Psoas muscle (tissue), 8 donors: ENCODE measurements around the gene PRR16. TPM values are rescaled to one million over a fixed set of nuclear protein-coding genes. Genes with fewer than 3 reads are reported as not detected.

Experiments
- ATAC-seq, 4 donors: fragments of 200-7000 bp; cut with Tn5 transposase; one replicate each; pipeline ENCODE4 v1.9.1; 2020; ENCODE audit warnings: moderate library complexity in 3 of 4, mild to moderate bottlenecking in 2 of 4
- DNase-seq, 2 donors: peaks; one replicate each; pipeline ENCODE4 v3.0.0-alpha.2; 2020
- H3K27ac ChIP-seq: fragments of 200-600 bp; one replicate; pipeline ENCODE4 v1.8.0; 2022
- H3K27me3 ChIP-seq, 3 donors: fragments of 200-600 bp in 1 of 3; one replicate each; pipeline versions ENCODE4 v1.6.1 to v1.8.0; 2013 to 2022; ENCODE audit warnings: low read length in 2 of 3, mild to moderate bottlenecking in 2 of 3, moderate library complexity in 1 of 3; ENCODE audit not compliant: insufficient read depth in 3 of 3
- H3K36me3 ChIP-seq, 2 donors: fragments of 200-600 bp in 1 of 2; one replicate each; pipeline versions ENCODE4 v1.6.1 to v1.8.0; 2013 to 2022; ENCODE audit warnings: low read depth in 1 of 2, mild to moderate bottlenecking in 1 of 2, moderate library complexity in 1 of 2; ENCODE audit not compliant: insufficient read depth in 1 of 2
- H3K4me1 ChIP-seq: fragments of 200-600 bp; one replicate; pipeline ENCODE4 v1.8.0; 2022
- H3K4me3 ChIP-seq: fragments of 200-600 bp; one replicate; pipeline ENCODE4 v1.8.0; 2022; ENCODE audit warnings: mild to moderate bottlenecking
- H3K9me3 ChIP-seq: fragments of 200-600 bp; one replicate; pipeline ENCODE4 v1.8.0; 2022
- CTCF ChIP-seq: fragments of 200-600 bp; IDR thresholded peaks from one replicate; pipeline ENCODE4 v1.8.0; 2022; ENCODE audit warnings: antibody characterized with exemption
- WGBS, 3 donors: extraction: QIAGEN DNeasy Blood & Tissue Kit; methylation state at CpG; one replicate each; pipeline versions ENCODE4 v1.1.6 to v1.1.7; 2013; 5-methylcytosine and 5-hydroxymethylcytosine counted together
- intact Hi-C, 2 donors: fragments of 100-400 bp; cut with DNase I; formaldehyde crosslinking; loops; one replicate each; pipeline versions ENCODE4 v1.11.0 to v1.14.2; 2022
- polyA plus RNA-seq, 3 donors: library from polyadenylated mRNA; stranded (reverse); fragments of 200-250 nt; gene quantifications; one replicate each; pipeline ENCODE4 v1.2.3, GENCODE V29; 2013
- total RNA-seq, 4 donors: library from RNA; stranded (reverse); fragmentation: NEBNext Ultra II Directional in 2 of 4; extraction: Animal tissue kit (Norgen Biotek cat#: 25700) in 2 of 4; gene quantifications; one replicate each; pipeline versions ENCODE4 v1.2.1 to v1.2.4, GENCODE V29; 2021 to 2023
- donor health status: healthy with polysubstance abuse.
- donor health status: DM: no; HTN: no; CAD: no; lungs with moderate emphysema.
- donor health status: Bipolar disorder and iron deficiency.
- donor health status: healthy.
- donor health status: DM: yes; HTN: yes; CAD: no.
- donor health status: DM: no; HTN: no; CAD: no.
- donor health status: DM: no; HTN: no; CAD: no.
- donor health status: DM: yes; HTN: yes; CAD: no.

The PRR16 gene
- total and polyA plus RNA-seq, 7 donors, result 1.3 to 12.1 (median 3.1) TPM

GRCh38 chr5:120510098-120510637 is 46.1 kb downstream of the PRR16 start:
- 54 to 68% (median 57%) methylated on average over 2 of the region's 2 CpGs for WGBS, 3 donors
- DNase-seq (no peak), ATAC-seq (no peak)
- H3K9me3 ChIP-seq, result no peaks in the 10 kb centered on the region
- H3K27ac ChIP-seq, result no peak overlapping the region
- no peaks in the 10 kb centered on the region for H3K27me3 ChIP-seq
- no peak overlapping the region for H3K4me3 ChIP-seq
- no peaks in the 10 kb centered on the region for H3K36me3 ChIP-seq
- intact Hi-C loops, result no loop called here
- H3K4me1 ChIP-seq, result no peaks in the 10 kb centered on the region
- TF ChIP-seq CTCF, result no peak

DNA sequence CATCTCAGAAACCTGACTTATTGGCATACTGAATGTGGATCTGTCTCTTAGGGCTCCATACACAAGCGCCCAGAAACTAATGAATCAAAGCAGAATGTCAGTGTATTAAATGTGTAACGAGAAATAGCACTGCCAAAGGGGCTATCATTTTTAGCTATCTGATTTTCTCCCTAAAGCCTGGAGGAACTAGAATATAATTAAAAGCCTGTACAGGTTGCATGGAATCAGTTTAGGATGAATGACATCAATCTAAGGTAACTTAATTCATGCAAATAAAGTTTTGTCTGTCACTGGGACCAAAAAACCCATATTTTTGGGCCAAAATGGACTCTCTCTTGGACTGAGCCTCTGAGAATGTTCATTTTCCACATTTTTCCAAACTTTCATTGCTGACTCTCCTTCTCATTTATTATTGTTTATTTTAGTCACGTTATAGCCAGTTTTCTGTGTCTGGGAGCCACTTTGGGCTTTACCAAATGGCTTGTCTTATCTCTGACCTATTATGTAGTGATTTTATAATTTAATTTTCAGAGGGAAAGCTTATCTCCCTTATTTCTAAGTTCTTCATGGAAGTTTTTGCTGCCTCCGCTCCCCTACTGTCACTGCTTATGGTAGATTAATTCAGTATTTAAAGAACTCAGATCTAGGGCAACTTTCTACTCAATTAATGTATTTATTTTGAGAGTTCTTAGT is 47.0 kb downstream of the PRR16 start:
- WGBS, 3 donors, result 73 to 79% (median 79%) methylated on average over 4 of the region's 4 CpGs
- TF ChIP-seq CTCF, result no peak

DNA sequence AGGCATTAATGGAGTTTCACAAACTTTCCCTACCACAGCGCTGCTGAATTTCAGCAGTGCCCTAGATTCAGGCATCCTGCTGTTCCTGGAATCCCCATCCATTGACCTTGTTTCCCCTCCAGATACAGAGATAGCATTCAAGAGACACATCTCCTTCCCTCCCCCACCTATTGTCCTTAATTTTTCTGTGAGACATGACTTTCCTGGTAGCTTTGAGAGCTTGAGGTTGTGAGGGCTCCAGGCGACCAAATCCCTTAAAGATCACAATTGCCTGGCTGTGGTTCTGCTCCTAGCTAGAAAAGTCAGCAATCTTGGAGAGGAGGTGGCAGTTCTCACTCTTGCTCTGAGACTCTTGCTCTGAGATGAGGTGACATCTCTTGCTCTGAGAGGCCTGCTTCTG is 48.0 kb downstream of the PRR16 start:
- Histone ChIP-seq H3K27me3 (no peaks in the 10 kb centered on the region), H3K27ac (no peak overlapping the region), H3K4me3 (no peak overlapping the region), H3K36me3 (no peaks in the 10 kb centered on the region), H3K9me3 (no peaks in the 10 kb centered on the region), H3K4me1 (no peaks in the 10 kb centered on the region)
- intact Hi-C loops, result no loop called here
- no peak for DNase-seq
- 47 to 61% (median 47%) methylated on average over 2 of the region's 2 CpGs for WGBS, 3 donors
- TF ChIP-seq CTCF, result no peak
- ATAC-seq, result no peak

More for the DNA sequence above, 47.0 kb downstream of the PRR16 start:
- Histone ChIP-seq H3K36me3 (no peaks in the 10 kb centered on the region), H3K27me3 (no peaks in the 10 kb centered on the region), H3K4me1 (no peaks in the 10 kb centered on the region), H3K4me3 (no peak overlapping the region), H3K27ac (no peak overlapping the region), H3K9me3 (no peaks in the 10 kb centered on the region)
- intact Hi-C loops, result no loop called here
- ATAC-seq (no peak), DNase-seq (no peak)

- H3K27ac ChIP-seq, result no peak overlapping the region
- H3K4me3 ChIP-seq, result no peak overlapping the region
- H3K36me3 ChIP-seq, result no peaks in the 10 kb centered on the region
- ATAC-seq (no peak), DNase-seq (no peak)
- intact Hi-C loops, result no loop called here
- 89 to 93% (median 91%) methylated on average over 13 of the region's 13 CpGs for WGBS, 3 donors
- no peaks in the 10 kb centered on the region for H3K9me3 ChIP-seq
- H3K27me3 ChIP-seq, result no peaks in the 10 kb centered on the region
- no peak for TF ChIP-seq CTCF
- H3K4me1 ChIP-seq, result no peaks in the 10 kb centered on the region
These were observed 48.9 kb downstream of the PRR16 start for GRCh38 chr5:120512791-120513650.
